Pancreas (tissue), 10 donors: Measurements from ENCODE around the gene ZNF274. TPM values are rescaled to one million over a fixed set of nuclear protein-coding genes. Genes with fewer than 3 reads are reported as not detected.

Experiments
- ATAC-seq, 4 donors: fragments of 200-7000 bp; cut with Tn5 transposase; one replicate each; pipeline versions ENCODE4 v1.8.0 to v1.9.1; 2020; ENCODE audit warnings: mild to moderate bottlenecking in 4 of 4, moderate library complexity in 4 of 4
- DNase-seq, 6 donors: peaks; one replicate each; pipeline ENCODE4 v3.0.0-alpha.2; 2020
- FAIRE-seq: peaks from 2 replicates; lab custom pipeline; 2012; peaks lifted over from hg19 to GRCh38; lab: Jason Lieb, UNC
- H3K27ac ChIP-seq, 4 donors: fragments of 200-600 bp; sonication (generic); 1 replicate in 3 of 4; 2 replicates in 1 of 4; pipeline versions ENCODE4 v1.5.0 to v1.8.0; 2020
- H3K27me3 ChIP-seq, 4 donors: fragments of 200-600 bp; one replicate each; pipeline ENCODE4 v1.8.0; 2021
- H3K36me3 ChIP-seq, 3 donors: fragments of 200-600 bp; sonication (generic) in 1 of 3; one replicate each; pipeline versions ENCODE4 v1.5.0 to v1.8.0; 2020 to 2021
- H3K4me1 ChIP-seq, 3 donors: fragments of 200-600 bp; one replicate each; pipeline ENCODE4 v1.8.0; 2021
- H3K4me3 ChIP-seq, 4 donors: fragments of 200-600 bp; sonication (generic) in 2 of 4; one replicate each; pipeline versions ENCODE4 v1.5.0 to v1.8.0; 2020 to 2021
- H3K9me3 ChIP-seq, 4 donors: fragments of 200-600 bp; one replicate each; pipeline ENCODE4 v1.8.0; 2021
- WGBS, 2 donors: extraction: QIAGEN DNeasy Blood & Tissue Kit; methylation state at CpG; one replicate each; pipeline ENCODE4 v1.1.7; 2013; 5-methylcytosine and 5-hydroxymethylcytosine counted together
- intact Hi-C, 3 donors: fragments of 100-400 bp; cut with DNase I; formaldehyde crosslinking; loops; one replicate each; pipeline versions ENCODE4 v1.11.1 to v1.14.2; 2022
- polyA plus RNA-seq, 2 donors: library from polyadenylated mRNA; stranded (reverse); fragments of 200-250 nt; gene quantifications; one replicate each; pipeline ENCODE4 v1.2.3, GENCODE V29; 2013
- total RNA-seq, 6 donors: library from RNA; stranded (reverse); fragmentation: NEBNext Ultra II Directional in 4 of 6; extraction: Animal tissue kit (Norgen Biotek cat#: 25700) in 4 of 6; gene quantifications; one replicate each; pipeline versions ENCODE4 v1.2.1 to v1.2.4, GENCODE V29; 2021 to 2023
- TF ChIP-seq, protein P1 (sequence below), 4 donors: fragments of 200-600 bp; sonication (generic) in 3 of 4; IDR thresholded peaks; one replicate each; pipeline versions ENCODE4 v1.5.0 to v1.8.0; 2021; ENCODE audit warnings: antibody characterized with exemption in 4 of 4
- donor health status: healthy with polysubstance abuse.
- donor health status: DM: no; HTN: no; CAD: no; lungs with moderate emphysema.
- donor health status: DM: no; HTN: no; CAD: no.
- donor health status: control.
- donor health status: control.
- donor health status: Bipolar disorder and iron deficiency.
- donor health status: DM: yes; HTN: yes; CAD: no.
- donor health status: DM: no; HTN: no; CAD: no.
- donor health status: DM: no; HTN: no; CAD: no.
- donor health status: DM: yes; HTN: yes; CAD: no.

Gene ZNF274
- total and polyA plus RNA-seq, 8 donors, result 6.4 to 15.1 (median 8.0) TPM

DNA sequence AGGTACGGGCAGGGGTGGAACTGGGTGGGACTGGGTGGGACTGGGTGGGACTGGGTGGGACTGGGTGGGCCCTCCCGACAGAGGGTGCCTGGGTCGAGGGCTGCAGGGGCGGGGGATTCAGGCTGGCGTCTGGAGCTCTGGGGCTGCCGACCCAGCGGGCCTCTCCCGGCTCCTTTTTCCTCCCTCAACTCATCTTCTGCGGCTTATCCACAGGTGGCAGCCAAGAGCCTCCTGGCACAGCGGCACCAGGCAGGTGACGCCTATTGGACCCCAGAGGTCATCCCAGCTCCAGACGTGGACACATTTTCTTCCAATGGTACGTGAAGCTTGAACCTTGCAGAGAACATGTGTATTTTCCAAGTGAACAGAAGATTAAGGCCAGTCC is 46.4 kb downstream of the ZNF274 start:
- Histone ChIP-seq H3K36me3 (peaks cover 0 to 30% (median 18%) of the 10 kb centered on the region in 3 donors), H3K4me3 (peak overlapping the region; percentile 46 to 90 (median 59)), H3K4me1 (peaks cover 0 to 6% (median 5%) of the 10 kb centered on the region in 3 donors), H3K9me3 (no peaks in the 10 kb centered on the region), H3K27me3 (no peaks in the 10 kb centered on the region), H3K27ac (no peak overlapping the region)
- FAIRE-seq, result no peak
- DNase-seq, result no peak
- intact Hi-C loops, result no loop called here
- ATAC-seq, result peak in 3 of 4 donors; percentile 4 to 38 (median 11)
- TF ChIP-seq, protein P1, sequence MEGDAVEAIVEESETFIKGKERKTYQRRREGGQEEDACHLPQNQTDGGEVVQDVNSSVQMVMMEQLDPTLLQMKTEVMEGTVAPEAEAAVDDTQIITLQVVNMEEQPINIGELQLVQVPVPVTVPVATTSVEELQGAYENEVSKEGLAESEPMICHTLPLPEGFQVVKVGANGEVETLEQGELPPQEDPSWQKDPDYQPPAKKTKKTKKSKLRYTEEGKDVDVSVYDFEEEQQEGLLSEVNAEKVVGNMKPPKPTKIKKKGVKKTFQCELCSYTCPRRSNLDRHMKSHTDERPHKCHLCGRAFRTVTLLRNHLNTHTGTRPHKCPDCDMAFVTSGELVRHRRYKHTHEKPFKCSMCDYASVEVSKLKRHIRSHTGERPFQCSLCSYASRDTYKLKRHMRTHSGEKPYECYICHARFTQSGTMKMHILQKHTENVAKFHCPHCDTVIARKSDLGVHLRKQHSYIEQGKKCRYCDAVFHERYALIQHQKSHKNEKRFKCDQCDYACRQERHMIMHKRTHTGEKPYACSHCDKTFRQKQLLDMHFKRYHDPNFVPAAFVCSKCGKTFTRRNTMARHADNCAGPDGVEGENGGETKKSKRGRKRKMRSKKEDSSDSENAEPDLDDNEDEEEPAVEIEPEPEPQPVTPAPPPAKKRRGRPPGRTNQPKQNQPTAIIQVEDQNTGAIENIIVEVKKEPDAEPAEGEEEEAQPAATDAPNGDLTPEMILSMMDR (IDR thresholded peaks at IDR 0.05), result no peak
- WGBS, 2 donors, result 12 to 14% methylated on average over 13 of the region's 13 CpGs

DNA sequence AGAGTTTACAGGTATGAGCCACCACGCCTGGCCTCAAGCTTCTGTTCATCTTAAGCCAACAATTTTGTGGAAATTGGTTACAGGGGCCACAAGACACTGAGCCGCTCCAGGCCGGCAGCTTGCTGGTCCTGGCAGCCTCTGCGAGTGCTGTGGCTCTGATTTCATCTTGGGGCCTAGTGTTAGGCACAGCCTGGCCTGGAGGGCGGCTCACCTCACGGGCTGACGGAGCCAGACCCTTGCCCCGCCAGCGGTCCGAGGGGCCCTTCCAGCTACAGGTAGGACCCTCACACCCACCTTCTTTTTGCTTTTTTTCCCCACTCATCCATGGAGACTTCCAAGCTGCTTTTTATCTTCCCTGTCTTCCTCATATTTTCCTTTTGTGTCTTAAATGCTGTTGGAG is 54.5 kb downstream of the ZNF274 start:
- Histone ChIP-seq H3K36me3 (peaks cover 6 to 38% (median 26%) of the 10 kb centered on the region in 3 donors), H3K9me3 (peaks cover 0 to 5% (median 0%) of the 10 kb centered on the region in 4 donors)

DNA sequence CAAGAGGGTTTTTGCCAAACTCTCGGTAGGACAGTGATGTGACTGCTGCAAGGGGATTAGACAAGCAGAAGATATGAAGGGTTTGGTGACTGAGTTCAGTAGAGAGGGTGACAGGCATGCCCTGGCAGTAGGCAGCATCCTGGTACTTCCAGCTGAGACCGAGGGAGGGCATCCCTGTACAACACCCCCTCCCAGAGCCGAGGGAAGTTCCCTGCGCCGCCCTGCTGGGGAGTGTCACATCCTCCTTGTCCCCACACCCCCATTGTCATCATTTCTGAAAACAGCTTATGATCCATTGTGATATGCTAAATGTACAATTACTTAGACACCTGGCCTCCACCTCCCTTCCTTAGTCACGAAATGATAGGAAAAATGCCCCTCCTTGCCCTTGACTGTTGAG is 60.5 kb downstream of the ZNF274 start:
- H3K4me1 ChIP-seq, result no peaks in the 10 kb centered on the region
- no peak for FAIRE-seq
- H3K36me3 ChIP-seq, result peaks cover 22 to 54% (median 51%) of the 10 kb centered on the region in 3 donors
- TF ChIP-seq, protein P1 (IDR thresholded peaks at IDR 0.05), result no peak
- no peak overlapping the region for H3K27ac ChIP-seq
- H3K4me3 ChIP-seq, result no peak overlapping the region
- no peaks in the 10 kb centered on the region for H3K27me3 ChIP-seq
- WGBS, 2 donors, result 97% methylated on average over 6 of the region's 6 CpGs
- no peak for ATAC-seq
- no peak for DNase-seq
- intact Hi-C loops, result no loop called here
- peaks cover 0 to 7% (median 0%) of the 10 kb centered on the region in 4 donors for H3K9me3 ChIP-seq

More for the DNA sequence above, 54.5 kb downstream of the ZNF274 start:
- H3K27me3 ChIP-seq, result no peaks in the 10 kb centered on the region
- DNase-seq, result no peak
- no peak overlapping the region for H3K27ac ChIP-seq
- FAIRE-seq, result no peak
- TF ChIP-seq, protein P1 (IDR thresholded peaks at IDR 0.05), result no peak
- H3K4me1 ChIP-seq, result no peaks in the 10 kb centered on the region
- 99 to 100% methylated on average over 10 of the region's 10 CpGs for WGBS, 2 donors
- H3K4me3 ChIP-seq, result no peak overlapping the region
- intact Hi-C loops, result no loop called here
- ATAC-seq, result no peak

DNA sequence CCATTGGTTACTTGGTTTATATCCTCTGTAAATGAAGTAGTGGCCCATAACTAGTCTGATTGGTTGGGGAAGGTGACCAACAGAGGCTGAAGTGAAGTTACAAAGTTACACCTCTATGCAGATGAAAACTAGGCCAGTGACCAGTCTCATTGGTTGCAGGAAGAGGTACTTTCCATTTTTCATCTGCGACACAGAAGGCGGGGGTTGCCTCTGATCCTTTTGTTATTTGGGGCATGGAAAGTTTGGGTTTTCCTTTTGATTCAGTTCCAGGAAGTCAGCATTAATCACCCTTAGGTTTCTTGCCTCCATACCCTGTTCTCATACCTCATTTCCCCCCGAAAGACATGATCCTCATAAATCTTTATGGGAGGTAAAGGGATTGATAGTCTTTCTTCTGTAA is 66.0 kb downstream of the ZNF274 start:
- 95 to 98% methylated on average over 3 of the region's 3 CpGs for WGBS, 2 donors
- H3K36me3 ChIP-seq, result peaks cover 19 to 94% (median 45%) of the 10 kb centered on the region in 3 donors

More for the DNA sequence above, 66.0 kb downstream of the ZNF274 start:
- TF ChIP-seq, protein P1 (IDR thresholded peaks at IDR 0.05), result no peak
- no peak for DNase-seq
- no peak overlapping the region for H3K27ac ChIP-seq
- no peak for ATAC-seq
- no peaks in the 10 kb centered on the region for H3K27me3 ChIP-seq
- intact Hi-C loops, result no loop called here
- H3K9me3 ChIP-seq, result peaks cover 0 to 15% (median 3%) of the 10 kb centered on the region in 4 donors
- H3K4me1 ChIP-seq, result no peaks in the 10 kb centered on the region
- H3K4me3 ChIP-seq, result no peak overlapping the region
- FAIRE-seq, result no peak
